Stimulated activated CD8-positive, alpha-beta memory T cell treated with anti-CD3 and anti-CD28 coated beads, Interleukin-15, amount 100 ng/mL, for 1 hour (primary cell): ENCODE data around the gene FABP1.

Experiments used
- DNase-seq: peaks from one replicate; pipeline ENCODE4 v3.0.0-alpha.2; 2020; ENCODE audit warnings: low read depth

The FABP1 gene

DNA sequence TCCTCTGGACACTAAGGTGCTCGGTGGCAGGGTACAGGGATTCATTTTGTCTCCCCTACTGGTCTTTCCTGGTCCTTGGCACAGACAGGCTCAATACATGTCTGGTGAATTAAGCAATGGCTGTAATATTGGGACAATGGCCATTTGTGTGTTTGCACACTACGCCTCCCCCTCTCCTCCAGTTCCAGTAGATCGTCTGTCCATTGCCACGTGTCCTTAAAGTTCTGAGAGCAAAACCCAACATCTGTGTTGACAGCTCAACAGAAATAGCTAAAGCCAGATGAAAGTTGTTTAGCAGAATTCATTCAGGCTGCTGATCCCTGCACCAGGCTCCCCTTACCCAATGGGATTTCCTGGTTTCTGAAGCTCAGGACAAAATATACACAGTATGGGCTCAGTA lies 9.0 kb upstream of the FABP1 start:
- DNase-seq, result no peak

DNA sequence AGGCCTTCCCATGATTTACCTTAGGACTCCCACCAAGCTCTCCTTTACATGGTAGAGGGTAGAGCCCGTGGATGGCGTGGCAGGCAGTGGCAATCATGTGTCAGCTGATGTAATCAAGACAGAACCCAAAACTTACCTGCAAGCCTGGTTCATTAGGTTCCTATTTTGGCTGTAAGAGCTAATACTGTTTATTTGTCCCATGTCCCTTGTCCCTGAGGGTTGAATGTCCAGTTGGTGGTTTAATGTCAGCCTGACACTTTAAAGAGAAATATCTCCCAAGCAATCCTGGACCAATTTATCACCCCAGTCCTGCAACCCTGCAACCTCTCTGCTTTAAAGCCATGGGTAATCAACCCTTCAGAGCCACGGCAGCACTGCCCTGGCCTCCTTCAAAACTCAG lies 6.0 kb upstream of the FABP1 start:
- DNase-seq, result no peak

DNA sequence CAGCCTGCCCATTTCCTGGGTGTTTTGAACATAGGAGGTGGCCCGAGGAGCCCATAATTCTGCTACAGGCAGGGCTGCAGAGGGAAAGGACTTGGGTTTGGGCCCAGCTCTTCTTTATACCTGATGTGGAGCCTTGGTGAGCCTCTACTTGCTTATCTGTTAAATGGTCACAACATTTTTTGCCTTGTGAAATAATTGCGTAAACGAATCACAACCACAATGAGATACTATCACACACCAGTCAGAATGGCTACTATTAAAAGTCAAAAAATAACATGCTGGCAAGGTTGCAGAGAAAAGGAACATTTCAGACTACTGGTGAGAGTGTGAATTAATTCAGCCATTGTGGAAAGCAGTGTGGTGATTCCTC lies 4.1 kb upstream of the FABP1 start:
- DNase-seq, result no peak

DNA sequence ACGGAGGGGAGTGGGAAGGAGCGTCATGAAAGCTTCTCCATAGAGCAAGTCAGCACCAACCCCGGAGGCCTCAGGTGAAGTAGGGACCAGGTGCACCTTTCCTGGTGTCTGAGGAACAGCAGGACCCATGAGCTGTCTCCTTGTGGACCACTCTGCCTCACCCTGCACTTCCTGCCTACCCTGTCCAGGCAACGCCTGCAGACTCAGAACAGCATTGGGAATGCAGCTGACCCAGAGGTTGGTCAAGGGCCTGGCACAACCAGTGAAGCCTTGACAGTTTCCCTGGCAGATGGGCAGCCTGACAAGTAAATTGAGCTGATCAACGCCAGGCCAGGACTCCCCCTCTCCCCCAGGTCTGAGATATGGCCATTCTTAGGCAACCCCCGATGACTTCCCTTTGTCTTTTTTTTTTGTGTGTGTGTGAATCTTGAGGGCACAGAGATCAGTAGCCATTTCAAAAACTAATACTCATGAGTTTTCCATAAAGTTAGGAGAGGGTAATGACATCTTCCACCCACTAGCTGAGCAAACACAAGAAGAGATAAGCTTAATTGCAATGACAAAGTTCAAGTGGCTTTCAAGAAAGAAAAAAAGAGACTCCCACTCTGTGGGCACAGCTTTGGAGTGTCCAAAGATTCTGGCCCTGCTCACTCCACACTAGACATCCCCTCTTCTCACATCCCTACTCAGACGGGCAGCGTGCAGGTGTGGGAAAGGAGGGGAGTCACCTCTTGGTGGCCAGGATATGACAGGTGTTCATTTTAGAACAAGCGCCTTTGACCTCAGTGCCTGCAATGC lies 3.5 kb upstream of the FABP1 start:
- DNase-seq, result no peak

DNA sequence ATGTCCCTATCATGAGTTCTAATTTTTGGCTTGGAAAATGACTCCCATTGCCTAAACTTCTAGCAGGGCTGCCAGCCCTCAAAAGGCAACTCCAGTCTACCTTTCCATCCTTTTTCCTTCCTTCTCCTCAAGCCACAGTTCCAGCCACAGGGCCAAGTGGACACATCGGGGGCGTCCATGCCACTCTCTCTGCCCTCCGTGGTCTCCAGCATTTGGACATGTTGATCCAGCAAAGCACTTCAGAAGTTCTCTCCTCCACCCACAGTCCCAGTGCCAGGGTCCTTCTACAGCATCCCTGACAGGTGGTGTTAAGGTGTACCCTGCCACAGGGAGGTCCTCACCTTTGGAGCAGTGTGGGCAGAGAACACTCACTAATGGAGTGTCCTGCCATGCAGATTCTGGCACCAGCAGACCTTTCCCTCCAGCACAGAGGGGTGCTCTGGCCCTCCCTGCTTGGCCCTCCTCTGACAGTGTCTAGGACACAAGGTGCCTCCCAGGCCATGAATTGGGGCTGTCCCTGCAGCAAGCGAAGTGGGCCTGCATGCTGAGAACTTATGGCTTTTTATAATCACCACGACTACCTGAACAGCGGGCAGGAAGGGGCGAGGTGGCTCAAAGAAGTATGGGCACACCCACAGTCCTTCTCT lies 1.6 kb upstream of the FABP1 start:
- DNase-seq, result no peak

DNA sequence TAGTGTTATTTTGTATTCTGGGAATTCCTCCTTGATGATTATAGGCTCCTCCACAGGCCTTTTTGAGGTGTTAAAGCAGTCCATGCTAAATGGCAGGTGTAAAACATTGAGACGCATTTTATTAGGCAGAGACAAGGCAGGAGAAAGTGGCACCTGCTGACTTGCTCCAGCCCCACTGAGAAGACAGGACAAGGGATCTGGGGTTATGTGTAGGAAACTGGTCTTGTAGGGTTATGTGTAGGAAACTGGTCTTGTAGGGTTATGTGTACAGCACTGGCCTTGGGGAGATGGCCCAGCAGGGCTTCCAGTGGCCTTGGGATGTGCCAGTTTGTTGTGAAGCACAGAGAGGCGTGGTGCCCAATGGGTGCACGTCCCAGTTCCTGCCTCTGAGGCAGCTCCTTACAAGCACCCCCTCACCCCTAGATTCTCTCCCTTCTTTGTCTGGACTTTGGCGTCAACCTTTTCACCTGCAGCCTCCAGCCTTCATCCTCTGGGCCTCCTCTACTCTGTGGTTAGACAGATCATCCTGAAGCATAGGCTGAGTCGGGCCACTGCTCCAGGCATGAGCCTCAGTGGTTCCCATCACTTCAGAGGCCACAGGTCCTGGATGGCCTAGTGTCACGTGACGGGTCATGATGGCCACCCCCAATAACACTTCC lies 921 bp upstream of the FABP1 start:
- no peak for DNase-seq

DNA sequence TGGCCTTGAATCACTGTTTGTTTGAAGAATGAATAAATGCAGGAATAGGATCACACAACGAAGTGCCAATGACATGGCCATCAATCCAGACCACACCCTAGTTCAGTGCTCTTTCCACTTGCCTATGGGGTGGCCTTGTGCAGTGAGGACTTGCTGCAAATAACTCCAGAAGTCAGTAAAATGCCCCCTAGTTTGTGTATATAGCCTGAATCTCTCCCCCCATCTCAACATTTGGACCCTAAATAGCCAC lies 299 bp downstream of the FABP1 start:
- no peak for DNase-seq

DNA sequence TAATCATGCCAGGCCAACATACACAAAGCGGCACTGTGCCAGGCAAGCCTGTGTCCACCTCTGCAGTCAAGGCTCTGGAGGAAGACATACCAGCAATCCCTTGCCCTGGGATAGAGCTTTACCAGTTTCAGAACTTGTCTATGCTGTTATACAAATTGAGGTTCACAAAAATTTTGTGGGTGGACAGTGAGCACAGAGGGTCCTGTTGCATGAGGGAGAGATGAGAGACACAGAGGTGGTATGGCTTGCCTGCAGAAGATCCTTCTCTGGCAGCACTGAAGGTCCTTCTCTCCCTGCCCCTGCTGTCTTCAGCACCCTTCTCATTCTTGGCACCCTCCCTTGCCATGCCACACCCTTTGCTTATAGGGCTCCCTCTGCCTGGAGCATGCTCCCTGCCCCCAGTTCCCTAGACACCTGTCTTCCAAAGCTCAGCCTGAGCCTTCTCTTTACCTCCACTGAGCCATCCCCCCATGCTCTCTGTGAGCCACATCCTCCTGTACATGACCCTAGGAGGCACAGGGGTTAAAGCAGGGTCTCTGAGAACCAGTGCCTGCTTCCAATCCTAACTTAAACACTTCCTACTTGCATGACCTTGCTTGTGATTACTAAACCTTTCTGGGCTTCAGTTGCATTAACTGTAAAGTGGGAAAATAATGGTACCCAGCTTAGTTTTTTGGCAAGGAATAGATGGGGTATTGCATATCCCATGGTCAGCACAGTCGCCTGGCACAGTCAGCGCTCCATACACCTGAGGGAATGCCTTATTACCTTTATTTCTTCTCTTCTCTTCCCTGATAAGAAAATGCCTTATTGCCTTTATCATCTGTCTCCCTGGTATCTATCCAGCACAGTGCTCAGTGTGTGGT lies 857 bp downstream of the FABP1 start:
- DNase-seq, result no peak

DNA sequence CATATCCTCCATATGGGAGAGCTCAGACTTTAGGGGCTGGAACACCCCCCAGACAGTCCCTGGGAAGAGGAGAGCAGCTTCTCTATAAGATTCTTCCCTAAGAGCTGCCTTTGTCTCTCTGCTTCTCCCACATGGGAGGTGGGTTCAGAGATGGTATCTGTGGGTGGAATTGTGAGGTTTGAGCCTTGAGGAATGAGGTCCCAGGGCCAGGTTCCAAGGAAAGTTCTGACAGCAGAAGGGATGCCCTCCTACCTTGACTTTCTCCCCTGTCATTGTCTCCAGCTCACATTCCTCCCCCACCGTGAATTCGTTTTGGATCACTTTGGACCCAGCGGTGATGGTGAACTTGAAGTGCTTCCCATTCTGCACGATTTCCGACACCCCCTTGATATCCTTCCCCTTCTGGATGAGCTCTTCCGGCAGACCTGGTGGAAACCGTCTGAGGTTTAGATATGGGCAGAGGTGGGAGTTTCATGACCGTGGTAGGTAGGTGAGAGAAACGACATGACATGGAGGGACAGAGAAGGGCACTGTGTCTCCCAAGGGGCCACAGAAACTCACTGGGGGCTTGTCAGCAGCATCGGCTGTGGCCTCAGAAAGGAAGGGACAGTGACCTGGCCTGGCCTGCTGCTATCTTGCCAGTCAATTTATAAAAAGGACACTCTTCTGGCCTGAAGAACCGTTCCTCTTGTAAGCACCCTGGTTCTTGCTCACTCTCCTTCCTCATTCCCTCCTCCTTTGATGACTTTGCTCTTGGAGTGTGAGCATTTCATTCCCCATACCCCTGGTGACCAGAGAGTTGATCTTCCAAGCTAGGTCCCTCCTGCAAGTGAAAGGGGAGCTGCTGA lies 1.7 kb downstream of the FABP1 start:
- DNase-seq, result no peak

DNA sequence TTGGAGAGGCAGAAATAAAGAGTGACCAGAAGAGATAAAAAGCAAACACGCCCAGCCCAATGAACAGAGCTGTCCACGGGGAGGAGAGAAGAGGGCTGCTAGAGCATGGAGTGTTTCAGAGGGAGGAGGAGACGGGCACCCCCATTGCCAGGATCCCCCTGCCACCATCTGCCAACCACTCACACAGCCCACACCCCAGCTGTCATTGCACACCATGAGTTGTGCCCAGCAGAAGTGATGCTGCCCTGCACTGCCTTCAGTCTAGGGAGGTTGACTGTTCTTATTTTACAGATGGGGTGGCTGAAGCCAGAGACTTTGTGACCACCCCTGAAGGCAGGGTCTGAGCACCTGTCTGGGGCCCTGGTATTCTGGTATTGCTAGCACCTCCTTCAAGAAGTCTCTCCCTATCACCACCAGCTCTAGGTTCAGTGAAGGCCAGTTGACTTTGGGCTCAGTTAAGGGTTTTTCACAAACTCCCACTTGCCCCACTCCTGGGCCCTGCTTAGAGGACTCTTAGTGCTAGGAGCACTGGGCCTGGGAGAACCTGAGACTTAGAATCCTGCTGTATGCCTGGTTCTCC lies 2.4 kb downstream of the FABP1 start:
- DNase-seq, result no peak

DNA sequence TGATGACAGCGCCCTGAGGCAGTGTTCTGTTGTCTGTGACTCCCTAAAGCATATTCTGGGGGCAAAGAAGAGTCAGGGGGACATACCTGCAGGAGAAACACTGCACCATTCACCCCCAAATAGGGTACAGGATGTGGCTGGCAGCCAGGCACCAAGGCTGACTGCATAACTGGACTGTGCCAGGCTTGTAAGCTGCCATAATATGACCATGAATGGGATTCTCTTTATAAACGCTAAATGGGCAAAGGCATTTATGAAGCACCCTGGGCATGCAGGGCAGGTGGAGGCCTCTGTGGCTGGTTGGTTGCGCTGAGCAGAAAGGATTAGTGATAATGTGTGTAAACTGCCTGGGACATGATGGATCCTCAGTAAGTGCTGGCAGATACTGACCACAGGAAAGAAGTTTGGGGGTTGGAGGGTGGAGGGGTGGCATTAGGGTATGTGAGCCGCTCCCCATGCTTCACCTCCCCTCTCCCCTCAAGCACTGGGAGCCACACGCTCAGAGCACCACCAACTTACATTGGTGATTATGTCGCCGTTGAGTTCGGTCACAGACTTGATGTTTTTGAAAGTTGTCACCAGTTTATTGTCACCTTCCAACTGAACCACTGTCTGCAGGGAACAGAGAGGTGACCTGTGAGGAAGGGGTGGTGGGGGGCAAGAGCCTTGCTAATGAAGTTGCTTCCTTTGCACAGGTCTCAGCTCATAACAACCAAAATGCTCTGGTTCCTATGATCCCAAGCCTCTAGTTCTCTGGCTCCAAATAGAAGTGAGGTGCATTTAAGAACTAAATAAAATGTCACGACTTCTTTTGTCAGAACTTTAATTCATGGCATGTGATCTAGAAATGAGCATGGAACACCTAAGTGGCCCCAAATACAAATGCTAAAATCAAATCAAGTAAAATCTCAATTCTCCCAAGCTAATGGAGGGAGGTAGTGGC lies 3.6 kb downstream of the FABP1 start:
- no peak for DNase-seq

DNA sequence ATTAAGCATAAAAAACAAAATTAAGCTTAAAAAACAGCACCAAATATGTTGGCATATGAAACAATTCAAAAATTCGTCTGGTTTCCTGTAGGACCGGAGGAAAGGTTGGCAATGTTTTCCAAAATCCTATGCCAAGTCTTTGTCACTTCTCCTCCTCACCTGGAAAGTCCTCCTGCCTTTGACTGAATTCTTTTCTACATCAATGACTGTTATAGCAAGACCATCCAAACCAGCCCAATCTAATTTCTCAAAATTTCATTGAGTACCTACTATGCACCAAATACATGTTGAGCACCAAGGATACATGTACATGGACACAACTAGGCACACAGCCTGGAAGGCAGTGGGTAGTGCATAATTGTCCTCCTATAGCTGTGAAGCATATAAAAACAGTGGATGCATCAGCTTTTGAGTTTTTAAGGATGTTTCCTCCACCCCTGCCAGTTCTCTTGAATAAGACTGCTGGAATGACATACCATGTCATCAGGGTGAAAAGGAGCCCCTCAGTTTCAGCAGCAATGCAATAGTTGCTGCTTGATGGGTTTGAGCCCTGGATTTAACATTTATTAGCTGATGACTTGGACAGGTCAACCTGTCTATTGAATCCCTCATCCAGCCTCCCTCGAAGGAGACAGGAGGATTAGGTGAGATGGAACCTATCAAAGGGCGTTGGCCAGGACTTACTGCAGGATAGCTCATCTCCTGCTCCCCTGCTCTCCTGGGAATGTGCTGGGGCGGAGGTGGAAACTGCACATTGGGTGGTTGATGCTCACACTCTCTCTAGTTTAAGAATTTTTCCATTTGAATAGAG lies 4.5 kb downstream of the FABP1 start:
- no peak for DNase-seq

DNA sequence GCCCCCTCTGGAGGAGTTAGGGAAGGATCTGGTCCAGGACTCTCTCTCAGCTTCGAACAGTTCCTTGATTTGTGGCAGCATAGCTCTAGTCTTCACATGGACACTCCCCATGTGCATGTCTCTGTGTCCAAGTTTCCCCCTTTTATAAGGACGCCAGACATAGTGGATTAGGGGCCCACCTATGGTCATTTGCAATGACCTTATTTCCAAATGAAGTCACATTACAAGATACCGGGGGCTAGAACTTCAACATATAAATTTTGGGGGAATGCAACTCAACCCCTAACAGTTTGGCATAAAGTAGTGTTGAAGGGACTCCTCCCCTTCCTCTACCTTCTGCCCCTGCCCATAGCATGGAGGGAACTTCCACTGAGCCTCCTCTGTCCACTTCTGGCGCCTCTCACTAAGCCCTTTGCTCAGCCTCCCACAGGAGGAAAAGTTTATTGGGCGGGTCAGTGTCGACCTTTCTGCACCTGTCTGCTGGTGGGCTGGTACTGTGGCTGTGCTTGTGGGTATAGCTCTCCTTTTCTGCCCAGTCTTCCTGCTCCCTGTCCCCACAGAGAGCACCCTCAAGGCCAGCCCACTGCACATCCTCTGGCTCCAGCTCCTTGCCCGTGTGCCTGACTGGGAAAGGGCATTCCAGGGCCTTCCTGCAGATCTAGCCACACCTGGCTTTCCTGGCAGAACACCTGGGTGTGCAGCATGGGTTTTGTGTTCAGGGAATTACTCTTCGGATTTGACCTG lies 5.5 kb downstream of the FABP1 start:
- DNase-seq, result no peak

DNA sequence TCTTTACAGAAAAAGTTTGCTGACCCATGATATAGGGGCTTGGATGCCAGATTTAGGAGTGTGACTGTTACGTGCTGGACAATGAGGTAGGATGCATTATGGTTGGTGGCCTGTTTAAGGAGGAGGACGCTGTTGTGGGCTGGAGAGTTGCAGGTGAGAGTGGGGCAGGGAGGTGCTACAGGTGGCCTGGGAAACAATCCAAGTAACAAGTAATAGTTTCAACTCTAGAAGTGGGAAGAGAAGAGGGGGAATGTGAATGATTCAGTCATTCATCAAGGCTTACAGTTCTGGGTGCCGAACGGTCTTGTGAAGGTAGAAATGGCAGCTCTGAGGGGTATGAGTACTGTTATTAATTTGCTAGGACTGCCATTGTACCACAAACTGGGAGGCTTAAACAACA lies 6.2 kb downstream of the FABP1 start:
- DNase-seq, result no peak

DNA sequence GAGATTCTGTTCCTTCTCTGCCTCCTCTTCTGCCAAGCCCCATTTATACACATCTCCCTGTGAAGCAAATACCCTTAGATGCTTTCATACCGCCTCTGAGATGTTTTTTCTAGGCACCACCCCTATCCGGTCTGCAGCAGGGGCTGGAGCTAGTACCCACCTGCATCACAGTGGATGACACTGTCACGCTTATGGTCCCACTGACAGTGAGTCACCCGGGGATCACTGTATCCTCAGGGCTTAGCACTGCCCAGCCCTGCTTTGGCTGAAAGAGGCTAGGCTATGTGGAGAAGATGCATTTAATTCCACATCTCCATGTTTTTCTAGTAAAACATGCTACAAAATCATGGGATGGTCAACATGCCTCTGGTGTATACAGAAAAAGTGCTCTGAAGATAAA lies 9.9 kb downstream of the FABP1 start:
- DNase-seq, result no peak

DNA sequence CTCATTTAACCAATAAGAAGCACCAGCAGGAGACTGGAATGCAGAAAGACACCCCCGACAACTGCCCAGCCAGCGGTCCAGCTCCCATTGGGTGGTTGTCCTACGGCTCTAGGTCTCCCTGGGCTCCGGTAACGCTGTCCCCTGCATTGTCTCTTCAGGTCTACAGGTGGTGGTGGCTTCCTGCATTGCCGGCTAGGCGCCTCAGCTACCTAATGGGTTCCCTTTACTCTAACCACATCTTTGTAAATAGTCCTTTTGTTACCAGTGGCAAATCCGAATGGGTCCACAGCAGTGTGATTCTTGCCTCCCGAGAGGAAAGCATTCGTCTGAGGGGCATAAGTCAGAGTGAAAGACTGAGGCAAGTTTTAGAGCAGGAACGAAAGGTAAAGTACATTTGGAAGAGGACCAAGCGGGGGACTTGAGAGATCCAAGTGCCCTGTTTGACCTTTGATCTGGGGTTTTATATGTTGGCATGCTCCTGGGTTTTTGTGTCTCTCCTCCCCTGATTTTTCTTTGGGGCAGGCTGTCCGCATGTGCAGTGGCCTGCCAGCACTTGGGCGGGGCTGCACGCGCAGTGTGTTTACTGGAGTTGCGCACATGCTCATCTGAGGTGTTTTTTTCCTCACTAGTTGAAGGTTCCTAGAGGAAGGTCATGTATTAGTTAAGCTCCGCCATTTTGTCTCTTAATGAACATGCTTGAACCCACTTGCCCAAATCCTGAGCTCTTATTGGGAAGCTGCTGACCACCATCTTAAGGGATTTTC lies 11.0 kb downstream of the FABP1 start:
- no peak for DNase-seq

DNA sequence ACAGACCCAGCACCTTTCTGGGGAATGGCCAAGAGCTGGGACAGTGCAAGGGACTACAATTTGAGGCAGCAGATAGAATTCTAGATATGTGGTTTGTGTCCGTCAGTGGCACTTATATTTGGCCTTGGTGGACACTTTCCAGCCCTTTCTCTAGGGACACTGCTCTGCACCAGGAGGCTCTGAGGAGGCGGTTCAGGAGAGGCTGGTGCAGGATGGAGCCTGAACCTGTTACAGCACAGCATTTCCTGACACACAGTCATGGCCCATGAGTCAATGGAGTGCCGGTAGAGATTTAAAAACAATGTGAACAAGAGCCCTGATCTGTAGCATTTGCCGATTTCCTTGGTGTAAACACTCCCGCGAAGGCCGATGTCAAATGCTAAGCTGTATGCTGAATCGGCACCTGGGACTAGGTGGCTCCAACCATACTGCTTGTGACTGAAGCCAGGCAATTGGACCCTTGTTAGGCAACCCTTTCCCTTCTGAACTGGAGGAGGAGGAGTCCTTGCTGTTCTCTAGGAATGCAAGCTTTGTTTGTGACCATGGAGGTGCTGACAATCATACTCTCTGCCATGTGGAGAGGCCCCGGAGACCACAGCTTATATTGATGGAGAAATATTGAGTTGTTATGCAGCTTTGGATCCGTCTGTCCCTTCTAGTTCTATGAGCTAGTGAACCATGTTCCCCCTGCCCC lies 11.9 kb downstream of the FABP1 start:
- DNase-seq, result no peak
